ENCODE measurements around the gene LSS. TPM values are rescaled to one million over a fixed set of nuclear protein-coding genes. Genes with fewer than 3 reads are reported as not detected.

The LSS gene
- total RNA-seq, 1 experiment from 2014 or later: 45.7 TPM

DNA sequence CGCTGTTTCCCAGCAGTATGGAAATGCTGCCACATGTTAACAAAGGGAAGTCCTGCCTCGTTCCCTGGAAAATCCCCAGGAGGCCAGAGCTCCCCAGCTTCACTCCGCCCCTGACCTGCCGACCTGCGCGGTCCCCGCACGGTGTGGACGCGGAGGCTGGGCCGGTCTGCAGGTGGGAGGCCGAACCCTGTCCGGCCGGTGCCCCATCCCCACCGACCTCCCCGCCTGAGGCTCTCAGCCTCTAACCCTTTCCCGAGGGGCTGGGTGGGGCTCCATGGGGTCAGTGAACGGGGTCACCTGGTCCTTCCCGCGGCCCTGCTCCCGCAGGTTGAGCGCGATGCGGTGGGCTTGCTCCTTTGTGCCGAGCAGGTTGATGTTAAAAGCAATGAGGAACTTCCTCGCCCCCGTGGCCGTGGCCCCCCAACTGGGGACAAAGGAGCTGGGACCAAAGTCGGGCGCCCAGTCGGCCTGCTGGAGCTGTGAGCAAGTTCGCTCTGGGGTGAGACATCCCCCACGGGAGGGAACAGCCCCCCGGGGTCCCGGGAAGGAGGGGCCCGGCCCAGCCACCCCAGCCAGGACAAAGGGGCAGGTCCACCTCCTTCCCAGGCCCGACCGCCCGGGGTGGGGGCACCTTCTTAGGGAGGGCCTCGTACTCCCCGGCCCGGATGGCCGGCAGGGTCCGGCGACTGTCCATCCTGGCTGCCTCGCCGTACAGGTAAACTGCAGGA lies 77.1 kb downstream of the LSS start:
- Histone ChIP-seq H3K79me2 (ENCODE audit: low read length) (no peaks in the 10 kb centered on the region), H3K4me1 (ENCODE audit: insufficient read depth, low read length) (0 out of 2 replicates have a peak, but pooled peaks cover 4% of the 10 kb centered on the region), H3K4me2 (ENCODE audit: low read length) (no peak overlapping the region), H3K9ac (ENCODE audit: low read length) (no peak overlapping the region), H3K9me3 (ENCODE audit: low read length) (no peaks in the 10 kb centered on the region), H3K9me2 (replicated peaks; ENCODE audit: low read length) (no peaks in the 10 kb centered on the region), H3K4me3 (ENCODE audit: low read length) (no peak overlapping the region), H3K27ac (ENCODE audit: low read length) (no peak overlapping the region), H3F3A (ENCODE audit: low read length, unreplicated experiment) (peaks cover 7% of the 10 kb centered on the region), H2AFZ (ENCODE audit: low read length) (no peak overlapping the region), H4K20me1 (ENCODE audit: low read length) (no peaks in the 10 kb centered on the region), H3K27me3 (ENCODE audit: low read length) (no peaks in the 10 kb centered on the region), H3K36me3 (ENCODE audit: low read depth, low read length) (no peaks in the 10 kb centered on the region)
- TF ChIP-seq, protein P1, sequence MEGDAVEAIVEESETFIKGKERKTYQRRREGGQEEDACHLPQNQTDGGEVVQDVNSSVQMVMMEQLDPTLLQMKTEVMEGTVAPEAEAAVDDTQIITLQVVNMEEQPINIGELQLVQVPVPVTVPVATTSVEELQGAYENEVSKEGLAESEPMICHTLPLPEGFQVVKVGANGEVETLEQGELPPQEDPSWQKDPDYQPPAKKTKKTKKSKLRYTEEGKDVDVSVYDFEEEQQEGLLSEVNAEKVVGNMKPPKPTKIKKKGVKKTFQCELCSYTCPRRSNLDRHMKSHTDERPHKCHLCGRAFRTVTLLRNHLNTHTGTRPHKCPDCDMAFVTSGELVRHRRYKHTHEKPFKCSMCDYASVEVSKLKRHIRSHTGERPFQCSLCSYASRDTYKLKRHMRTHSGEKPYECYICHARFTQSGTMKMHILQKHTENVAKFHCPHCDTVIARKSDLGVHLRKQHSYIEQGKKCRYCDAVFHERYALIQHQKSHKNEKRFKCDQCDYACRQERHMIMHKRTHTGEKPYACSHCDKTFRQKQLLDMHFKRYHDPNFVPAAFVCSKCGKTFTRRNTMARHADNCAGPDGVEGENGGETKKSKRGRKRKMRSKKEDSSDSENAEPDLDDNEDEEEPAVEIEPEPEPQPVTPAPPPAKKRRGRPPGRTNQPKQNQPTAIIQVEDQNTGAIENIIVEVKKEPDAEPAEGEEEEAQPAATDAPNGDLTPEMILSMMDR (conservative IDR thresholded peaks at IDR 0.05; ENCODE audit: low read depth, low read length): no peak
- no peak for TF ChIP-seq EZH2phosphoT487 (IDR thresholded peaks at IDR 0.05; ENCODE audit: borderline replicate concordance, low read length)
- no peak for TF ChIP-seq EZH2 (IDR thresholded peaks at IDR 0.05; ENCODE audit: low read length, unreplicated experiment)
- POLR2A ChIA-PET (ENCODE audit: unreplicated experiment): no interaction called here
- intact Hi-C loops (cut with micrococcal nuclease): no loop called here
- BruUV-seq (replicated peaks): no TSS peak
- CTCF ChIA-PET: no interaction called here
- DNase-seq (no peak), ATAC-seq (no peak)

DNA sequence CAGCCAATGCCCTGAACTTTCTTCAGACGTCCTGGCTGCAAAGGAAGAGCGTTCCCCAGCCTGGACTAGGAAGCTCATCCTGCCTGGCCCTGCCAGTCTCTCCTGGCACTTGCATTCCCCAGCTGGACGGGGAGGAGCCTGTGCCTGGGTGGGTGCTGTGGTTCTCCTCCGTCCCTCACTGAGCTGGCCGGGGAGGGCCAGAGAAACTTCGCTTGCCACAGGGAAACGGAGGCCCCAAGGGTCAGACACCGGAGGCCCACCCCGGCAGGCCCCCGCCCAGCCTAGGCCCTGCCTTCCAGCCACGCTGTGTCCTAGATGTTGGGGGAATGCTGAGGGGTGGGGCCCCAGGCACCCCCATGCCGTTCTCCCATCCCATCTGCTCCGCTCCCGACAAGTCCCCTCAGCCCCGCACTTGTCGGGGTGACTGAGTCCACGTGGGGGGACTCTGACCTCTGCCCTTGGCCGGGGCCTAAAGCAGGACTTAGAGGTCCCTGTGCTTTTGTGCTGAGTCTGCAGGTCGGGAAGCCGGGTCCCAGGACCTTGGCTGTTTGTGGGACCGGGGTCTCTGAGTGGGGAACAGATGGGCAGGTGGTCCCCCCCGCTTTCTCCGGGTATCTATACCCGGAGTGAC lies 78.0 kb downstream of the LSS start:
- DNase-seq (no peak), ATAC-seq (no peak)
- intact Hi-C loops (cut with micrococcal nuclease): no loop called here
- Histone ChIP-seq H4K20me1 (ENCODE audit: low read length) (no peaks in the 10 kb centered on the region), H3K36me3 (ENCODE audit: low read depth, low read length) (no peaks in the 10 kb centered on the region), H3K79me2 (ENCODE audit: low read length) (no peaks in the 10 kb centered on the region), H3K27ac (ENCODE audit: low read length) (no peak overlapping the region), H3K4me2 (ENCODE audit: low read length) (no peak overlapping the region), H3K9ac (ENCODE audit: low read length) (no peak overlapping the region), H3K4me3 (ENCODE audit: low read length) (no peak overlapping the region), H3K9me3 (ENCODE audit: low read length) (no peaks in the 10 kb centered on the region), H3K4me1 (ENCODE audit: insufficient read depth, low read length) (0 out of 2 replicates have a peak, but pooled peaks cover 4% of the 10 kb centered on the region), H3K9me2 (replicated peaks; ENCODE audit: low read length) (no peaks in the 10 kb centered on the region), H2AFZ (ENCODE audit: low read length) (no peak overlapping the region), H3F3A (ENCODE audit: low read length, unreplicated experiment) (peaks cover 7% of the 10 kb centered on the region), H3K27me3 (ENCODE audit: low read length) (no peaks in the 10 kb centered on the region)
- BruUV-seq (replicated peaks): no TSS peak
- TF ChIP-seq EZH2phosphoT487 (IDR thresholded peaks at IDR 0.05; ENCODE audit: borderline replicate concordance, low read length) (no peak), EZH2 (IDR thresholded peaks at IDR 0.05; ENCODE audit: low read length, unreplicated experiment) (no peak)
- TF ChIP-seq, protein P1 (conservative IDR thresholded peaks at IDR 0.05; ENCODE audit: low read depth, low read length): no peak
- CTCF ChIA-PET: no interaction called here
- POLR2A ChIA-PET (ENCODE audit: unreplicated experiment): no interaction called here

DNA sequence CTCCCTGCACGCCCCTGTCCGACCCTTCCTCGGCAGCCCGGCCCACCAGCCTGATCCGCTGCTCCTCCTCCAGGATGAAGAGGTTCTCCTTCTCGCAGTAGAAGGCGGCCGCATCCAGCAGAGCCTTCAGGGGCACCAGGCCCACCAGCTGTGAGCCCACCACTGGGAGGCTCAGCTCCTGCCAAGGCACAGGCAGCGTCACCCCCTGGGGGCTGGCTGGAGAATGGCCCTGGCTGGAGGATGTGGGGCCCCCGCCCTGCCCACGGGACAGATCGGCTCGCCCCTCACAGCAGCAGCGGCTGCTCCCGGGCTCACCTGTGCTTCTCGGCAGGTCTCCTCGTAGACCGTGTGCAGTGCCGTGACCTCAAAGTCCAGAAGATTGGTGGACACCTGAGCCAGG lies 78.5 kb downstream of the LSS start:
- ATAC-seq (no peak), DNase-seq (no peak)
- Histone ChIP-seq H3K9me2 (replicated peaks; ENCODE audit: low read length) (no peaks in the 10 kb centered on the region), H3K4me3 (ENCODE audit: low read length) (no peak overlapping the region), H3K27me3 (ENCODE audit: low read length) (no peaks in the 10 kb centered on the region), H3K9ac (ENCODE audit: low read length) (no peak overlapping the region), H3F3A (ENCODE audit: low read length, unreplicated experiment) (peaks cover 7% of the 10 kb centered on the region), H3K4me1 (ENCODE audit: insufficient read depth, low read length) (0 out of 2 replicates have a peak, but pooled peaks cover 4% of the 10 kb centered on the region), H3K36me3 (ENCODE audit: low read depth, low read length) (no peaks in the 10 kb centered on the region), H3K79me2 (ENCODE audit: low read length) (no peaks in the 10 kb centered on the region), H3K27ac (ENCODE audit: low read length) (no peak overlapping the region), H3K4me2 (ENCODE audit: low read length) (no peak overlapping the region), H4K20me1 (ENCODE audit: low read length) (no peaks in the 10 kb centered on the region), H3K9me3 (ENCODE audit: low read length) (no peaks in the 10 kb centered on the region), H2AFZ (ENCODE audit: low read length) (no peak overlapping the region)
- intact Hi-C loops (cut with micrococcal nuclease): no loop called here
- ChIA-PET CTCF (no interaction called here), POLR2A (ENCODE audit: unreplicated experiment) (no interaction called here)
- BruUV-seq (replicated peaks): no TSS peak
- TF ChIP-seq EZH2phosphoT487 (IDR thresholded peaks at IDR 0.05; ENCODE audit: borderline replicate concordance, low read length) (no peak), EZH2 (IDR thresholded peaks at IDR 0.05; ENCODE audit: low read length, unreplicated experiment) (no peak)
- TF ChIP-seq, protein P1 (conservative IDR thresholded peaks at IDR 0.05; ENCODE audit: low read depth, low read length): no peak
